ENCODE data around the gene EEF1AKMT4. TPM values are rescaled to one million over a fixed set of nuclear protein-coding genes. Genes with fewer than 3 reads are reported as not detected.

EEF1AKMT4 gene
- total and polyA plus RNA-seq, 2 of the 4 experiments (the other 2 are of a cell fraction), result 2.9 to 3.6 TPM

- Histone ChIP-seq H3K23ac (ENCODE audit: low read depth, low read length) (peak within 1 kb of the TSS; percentile 82; the same call in 1 of the 2 replicates), H2BK15ac (ENCODE audit: low read depth, low read length) (no peak within 1 kb of the TSS), H3K18ac (ENCODE audit: low read depth, low read length) (no peak within 1 kb of the TSS), H3K14ac (replicated peaks; ENCODE audit: low read depth, low read length) (no peak within 1 kb of the TSS), H3K4me2 (ENCODE audit: low read depth, low read length) (peak within 1 kb of the TSS; percentile 80), H3K27ac (ENCODE audit: insufficient read depth, low read length) (no peak within 1 kb of the TSS; the same call in 1 of the 2 replicates), H3K9me1 (ENCODE audit: insufficient read depth, low read length) (no peaks in the 10 kb centered on the region), H3K27me3 (ENCODE audit: control insufficient read depth, insufficient read depth, low read length) (peaks cover 37% of the 10 kb centered on the region), H3K79me1 (ENCODE audit: low read depth in 1 of 2, low read length in 2 of 2) (no peaks in the 10 kb centered on the region), H2AK5ac (ENCODE audit: low read depth, low read length) (no peak within 1 kb of the TSS), H2BK20ac (ENCODE audit: low read depth, low read length) (no peak within 1 kb of the TSS), H4K20me1 (ENCODE audit: insufficient read depth, low read length) (peaks cover 8% of the 10 kb centered on the region), H3K56ac (ENCODE audit: extremely low read depth, insufficient read depth, low read length) (no peak within 1 kb of the TSS), H3K4me1 (ENCODE audit: control insufficient read depth, insufficient read depth, low read length) (peaks cover 2% of the 10 kb centered on the region; the same call in 1 of the 2 replicates), H3K36me3 (ENCODE audit: control insufficient read depth, insufficient read depth, low read length) (0 out of 2 replicates have a peak, but pooled peaks cover 2% of the 10 kb centered on the region), H3K9ac (ENCODE audit: low read depth, low read length) (no peak within 1 kb of the TSS), H4K91ac (ENCODE audit: insufficient read depth, low read depth, low read length) (no peak within 1 kb of the TSS), H3K9me3 (ENCODE audit: control insufficient read depth, insufficient read depth, low read length) (no peaks in the 10 kb centered on the region), H3K4me3 (ENCODE audit: insufficient read depth, low read depth, low read length) (peak within 1 kb of the TSS; percentile 55), H3K4ac (ENCODE audit: low read depth, low read length) (no peak within 1 kb of the TSS), H2BK120ac (ENCODE audit: low read depth, low read length) (no peak within 1 kb of the TSS), H2AFZ (replicated peaks; ENCODE audit: low read length, poor library complexity) (peak within 1 kb of the TSS; percentile 88), H2BK5ac (ENCODE audit: low read depth, low read length, poor library complexity, severe bottlenecking) (no peak within 1 kb of the TSS), H4K5ac (ENCODE audit: low read depth, low read length) (no peak within 1 kb of the TSS), H4K8ac (ENCODE audit: low read depth in 2 of 2, low read length in 2 of 2) (no peak within 1 kb of the TSS), H2AK9ac (replicated peaks; ENCODE audit: low read depth, low read length, poor library complexity) (no peak within 1 kb of the TSS)
- peak; percentile 47 for DNase-seq
- in situ Hi-C loops (cut with MboI; ENCODE audit: low sequenced_read_pairs) (loop anchor here (25.0 kb wide), 1 partner anchor 799 kb away; no protein-coding TSS in a partner anchor), intact Hi-C loops (cut with micrococcal nuclease) (no loop called here), dilution Hi-C loops (cut with HindIII; ENCODE audit: low sequenced_read_pairs, unreplicated experiment) (no loop called here)
- POLR2A ChIA-PET (ENCODE audit: unreplicated experiment), result no interaction called here
- CTCF ChIA-PET, result interaction anchor here (1.1 kb wide), 1 partner anchor 366 kb away, joined by 3 read pairs; no protein-coding TSS in a partner anchor
- TF ChIP-seq MAFK (IDR thresholded peaks at IDR 0.05; ENCODE audit: low read depth, low read length) (no peak), NFE2L2 (IDR thresholded peaks at IDR 0.05; ENCODE audit: low read depth, low read length) (no peak), CHD1 (IDR thresholded peaks at IDR 0.05; ENCODE audit: low read depth, low read length) (no peak), USF2 (IDR thresholded peaks at IDR 0.05; ENCODE audit: low read depth, low read length) (peak; percentile 28; the same call in 1 of the 2 replicates), CEBPB (IDR thresholded peaks at IDR 0.05; ENCODE audit: low read depth, low read length) (no peak), BHLHE40 (IDR thresholded peaks at IDR 0.05; ENCODE audit: low read depth, low read length) (no peak), MXI1 (IDR thresholded peaks at IDR 0.05; ENCODE audit: borderline replicate concordance, low read depth, low read length) (0 out of 2 replicates have a peak, but pooled peaks have one; percentile 22)
- BruUV-seq (replicated peaks), result no TSS peak
- ATAC-seq (ENCODE audit: low read depth), result peak; percentile 84
- WGBS, 2 experiments (ENCODE audit: extremely low coverage in 2 of 2, insufficient read length in 1 of 2), result 1% methylated on average over 30 of the region's 67 CpGs; no CpG with 5 or more reads in 1 of the 2 experiments
Observed at GRCh38 chr3:184261270-184261853, 11.9 kb downstream of the EEF1AKMT4 start, which contains the start of gene CAMK2N2. CAMK2N2 (minus strand) TSS chr3:184261553; CDS start chr3:184261285, 268 bp downstream.

Data from IMR-90 (cell line).